HepG2 (cell line): ENCODE measurements around the gene CDK5RAP2. TPM values are rescaled to one million over a fixed set of nuclear protein-coding genes. Genes with fewer than 3 reads are reported as not detected.

Source experiments
- ATAC-seq: fragments of 200-7000 bp; cut with Tn5 transposase; 3 replicates; pipeline ENCODE4 v1.9.1; 2020; ENCODE audit warnings: mild to moderate bottlenecking, moderate library complexity
- BruUV-seq: library from RNA; stranded (reverse); fragments of 400-500 nt; replicated peaks from 2 replicates; lab custom pipeline; 2021; lab: Mats Ljungman, UMichigan
- CTCF ChIA-PET: fragments of 300-600 bp; formaldehyde crosslinking; extraction: SDS; loops from one replicate; lab custom pipeline; 2021; ENCODE audit warnings: low total read pairs, inconsistent platforms, low intra/inter-chr PET ratio; lab: Yijun Ruan, JAX
- POLR2A ChIA-PET: fragments of 350-600 bp; sonication (Branson Sonifier 250); formaldehyde crosslinking; loops from one replicate; lab custom pipeline; 2020; ENCODE audit warnings: antibody characterized with exemption, inconsistent platforms; lab: Yijun Ruan, JAX
- DNase-seq: peaks from one replicate; pipeline ENCODE4 v3.0.0-alpha.2; 2015; ENCODE audit warnings: low spot score
- FAIRE-seq: peaks from 3 replicates; lab custom pipeline; 2011; peaks lifted over from hg19 to GRCh38; lab: Jason Lieb, UNC
- H2AFZ ChIP-seq: one replicate; pipeline ENCODE4 v1.6.1; 2011; ENCODE audit warnings: low read length, inconsistent platforms
- H3K27ac ChIP-seq: fragments of 300-600 bp; 3 replicates; pipeline ENCODE4 v1.8.0; 2011; ENCODE audit warnings: mixed run types, mild to moderate bottlenecking, mixed read lengths, low read length, inconsistent platforms; ENCODE audit not compliant: insufficient read depth; ENCODE audit errors: extremely low read length
- H3K27me3 ChIP-seq, 2 experiments: fragments of 200-600 bp in 1 of 2; 2 replicates in 1 of 2; 3 replicates in 1 of 2; pipeline versions ENCODE4 v1.6.0 to v1.8.0; 2011; ENCODE audit warnings: low read length in 2 of 2, mild to moderate bottlenecking in 2 of 2, moderate library complexity in 2 of 2, inconsistent platforms in 1 of 2; ENCODE audit not compliant: insufficient read depth in 2 of 2, control insufficient read depth in 1 of 2
- H3K36me3 ChIP-seq, 2 experiments: fragments of 200-600 bp in 1 of 2; replicated peaks in 1 of 2; 2 replicates in 1 of 2; 3 replicates in 1 of 2; pipeline versions ENCODE4 v1.5.1 to v1.8.0; 2011; ENCODE audit warnings: low read length in 2 of 2, inconsistent platforms in 1 of 2; ENCODE audit not compliant: insufficient read depth in 2 of 2, control insufficient read depth in 1 of 2
- H3K4me1 ChIP-seq: 2 replicates; pipeline ENCODE4 v1.5.1; 2012; ENCODE audit warnings: low read length, inconsistent platforms; ENCODE audit not compliant: insufficient read depth
- H3K4me2 ChIP-seq: 2 replicates; pipeline ENCODE4 v1.6.0; 2011; ENCODE audit warnings: low read depth, low read length, inconsistent platforms
- H3K4me3 ChIP-seq, 3 experiments: fragments of 200-600 bp in 1 of 3; sonication (generic), shearing (Covaris generic) in 1 of 3; replicated peaks in 1 of 3; 2 replicates each; pipeline ENCODE4 v1.5.1; 2011 to 2016; ENCODE audit warnings: low read length in 3 of 3, inconsistent platforms in 2 of 3, low read depth in 2 of 3, mild to moderate bottlenecking in 2 of 3, control low read depth in 1 of 3, mixed read lengths in 1 of 3; ENCODE audit not compliant: insufficient read depth in 1 of 3
- H3K79me2 ChIP-seq: one replicate; pipeline ENCODE4 v1.6.1; 2011; ENCODE audit warnings: low read length, inconsistent platforms; ENCODE audit not compliant: insufficient read depth
- H3K9ac ChIP-seq: 2 replicates; pipeline ENCODE4 v1.6.0; 2011; ENCODE audit warnings: mild to moderate bottlenecking, low read depth, low read length, inconsistent platforms; ENCODE audit not compliant: insufficient read depth
- H3K9me3 ChIP-seq: 2 replicates; pipeline ENCODE4 v1.5.1; 2012; ENCODE audit warnings: mild to moderate bottlenecking, low read length
- H4K20me1 ChIP-seq: 2 replicates; pipeline ENCODE4 v1.6.0; 2011; ENCODE audit warnings: inconsistent platforms, mild to moderate bottlenecking, low read length, moderate library complexity; ENCODE audit not compliant: insufficient read depth
- ATF3 ChIP-seq: sonication (generic); formaldehyde crosslinking; IDR thresholded peaks from 2 replicates; pipeline ENCODE4 v1.4.0; 2020; ENCODE audit warnings: missing genetic modification reagents
- IKZF1 ChIP-seq: fragments of 450-650 bp; IDR thresholded peaks from 2 replicates; pipeline ENCODE4 v1.7.1; 2016
- KDM5A ChIP-seq: fragments of 200-600 bp; sonication (generic); IDR thresholded peaks from 2 replicates; pipeline ENCODE4 v1.7.0; 2018; ENCODE audit warnings: antibody characterized with exemption, mild to moderate bottlenecking, low read length, borderline replicate concordance
- KLF11 ChIP-seq: IDR thresholded peaks from 2 replicates; pipeline ENCODE4 v1.6.1; 2016; ENCODE audit warnings: missing compliant biosample characterization
- KLF9 ChIP-seq: IDR thresholded peaks from 2 replicates; pipeline ENCODE4 v1.6.1; 2016; ENCODE audit warnings: low read depth
- PCBP2 ChIP-seq: fragments of 200-400 bp; formaldehyde crosslinking; optimal IDR thresholded peaks from 2 replicates; pipeline ENCODE3; 2018; ENCODE audit warnings: low read length, low read depth; ENCODE audit not compliant: poor library complexity, severe bottlenecking
- PRDM4 ChIP-seq: sonication (generic); formaldehyde crosslinking; IDR thresholded peaks from 2 replicates; pipeline ENCODE4 v1.9.0; 2021; ENCODE audit warnings: missing genetic modification reagents, borderline replicate concordance
- THRA ChIP-seq: sonication (generic); formaldehyde crosslinking; IDR thresholded peaks from 2 replicates; pipeline ENCODE4 v1.4.0; 2020; ENCODE audit warnings: missing genetic modification reagents, borderline replicate concordance
- ZFP36L2 ChIP-seq: sonication (generic); formaldehyde crosslinking; IDR thresholded peaks from 2 replicates; pipeline ENCODE4 v1.4.0; 2020; ENCODE audit warnings: missing genetic modification reagents
- ZNF333 ChIP-seq: sonication (generic); formaldehyde crosslinking; IDR thresholded peaks from 2 replicates; pipeline ENCODE4 v1.4.0; 2020; ENCODE audit warnings: mild to moderate bottlenecking, missing genetic modification reagents, borderline replicate concordance
- ZNF468 ChIP-seq: sonication (generic); formaldehyde crosslinking; IDR thresholded peaks from 2 replicates; pipeline ENCODE4 v1.8.0; 2022; ENCODE audit warnings: mild to moderate bottlenecking, moderate library complexity, missing genetic modification reagents
- ZNF644 ChIP-seq: IDR thresholded peaks from 2 replicates; pipeline ENCODE4 v1.6.1; 2016; ENCODE audit warnings: low read depth
- ZNF883 ChIP-seq: sonication (generic); formaldehyde crosslinking; IDR thresholded peaks from 2 replicates; pipeline ENCODE4 v1.5.1; 2020; ENCODE audit warnings: mild to moderate bottlenecking, missing genetic modification reagents; ENCODE audit errors: not compliant biosample characterization
- ZUFSP ChIP-seq: sonication (generic); formaldehyde crosslinking; IDR thresholded peaks from 2 replicates; pipeline ENCODE4 v1.9.0; 2021; ENCODE audit warnings: missing genetic modification reagents, mild to moderate bottlenecking, borderline replicate concordance
- WGBS: methylation state at CpG from one replicate; pipeline ENCODE4 v1.1.6; 2017; ENCODE audit warnings: low lambda C conversion rate; 5-methylcytosine and 5-hydroxymethylcytosine counted together
- in situ Hi-C: cut with HindIII; loops from 2 replicates; pipeline ENCODE4 v1.10.0; 2017; ENCODE audit warnings: low pct_unique_long_range_greater_than_20kb; ENCODE audit not compliant: extremely low pct_ligation_motif_present
- intact Hi-C: fragments of 100-400 bp; cut with micrococcal nuclease; formaldehyde crosslinking; loops from one replicate; pipeline ENCODE4 v1.10.0; 2022; ENCODE audit not compliant: unreplicated experiment
- polyA plus RNA-seq, 8 experiments: library from polyadenylated mRNA; depleted of rRNA in 3 of 8; stranded (reverse) in 7 of 8; unstranded in 1 of 8; fragments of >200 nt; fragmentation: Illumina TruSeq in 4 of 8; extraction: Trizol in 4 of 8; gene quantifications; 2 replicates each; pipeline versions ENCODE4 v1.2.1 to v1.2.3, GENCODE V29; 2011 to 2016; ENCODE audit warnings: low read depth in 4 of 8, missing spikeins in 1 of 8, mixed read lengths in 1 of 8; ENCODE audit not compliant: insufficient read depth in 1 of 8
- total RNA-seq, 5 experiments: library from RNA; depleted of rRNA; stranded (reverse); fragments of >200 nt; fragmentation: Illumina TruSeq; extraction: Trizol; gene quantifications; 2 replicates each; pipeline ENCODE4 v1.2.3, GENCODE V29; 2016; ENCODE audit warnings: low read depth in 1 of 5

CDK5RAP2 gene
- total and polyA plus RNA-seq, 2 of the 13 experiments (the other 11 are each of a cell fraction or from before 2014, with no cell fraction given), result 31.8 to 42.2 TPM

GRCh38 chr9:120423812-120424211 lies 156.2 kb downstream of the CDK5RAP2 start:
- Histone ChIP-seq H3K36me3 (peaks cover 21 to 85% of the 10 kb centered on the region in 2 experiments; a peak in 4 of 5 replicates), H3K4me2 (no peak overlapping the region), H3K79me2 (no peaks in the 10 kb centered on the region), H4K20me1 (no peaks in the 10 kb centered on the region), H3K27me3 (no peaks in the 10 kb centered on the region), H3K27ac (no peak overlapping the region), H3K9me3 (no peaks in the 10 kb centered on the region), H3K9ac (no peak overlapping the region), H3K4me1 (peaks cover 3% of the 10 kb centered on the region), H3K4me3 (no peak overlapping the region), H2AFZ (no peak overlapping the region)
- TF ChIP-seq ZNF468 (CRISPR knock-in tag) (no peak), PRDM4 (CRISPR knock-in tag) (no peak), PCBP2 (no peak), IKZF1 (no peak), ZUFSP (CRISPR knock-in tag) (no peak), THRA (CRISPR knock-in tag) (no peak), KDM5A (no peak), ZNF644 (CRISPR knock-in tag) (no peak), KLF9 (CRISPR knock-in tag) (no peak), ATF3 (CRISPR knock-in tag) (no peak), ZFP36L2 (CRISPR knock-in tag) (no peak), ZNF333 (CRISPR knock-in tag) (no peak), ZNF883 (CRISPR knock-in tag) (no peak), KLF11 (no peak)
- FAIRE-seq, result no peak
- DNase-seq, result no peak
- 93% methylated on average over 3 of the region's 3 CpGs for WGBS
- ATAC-seq, result no peak
- ChIA-PET CTCF (no interaction called here), POLR2A (no interaction called here)
- no TSS peak for BruUV-seq
- in situ Hi-C loops, result no loop called here
- intact Hi-C loops, result no loop called here
